GM12878 (cell line): ENCODE measurements around the gene FLII. TPM values are rescaled to one million over a fixed set of nuclear protein-coding genes. Genes with fewer than 3 reads are reported as not detected.
"Not testable (repeated sequence)": the region's sequence is repeated elsewhere in the genome, so short reads cannot be mapped to it uniquely, and the experiment has no call there.

Source experiments
- ATAC-seq: fragments of 200-7000 bp; cut with Tn5 transposase; 3 replicates; pipeline ENCODE4 v1.9.1; 2020; ENCODE audit warnings: mild to moderate bottlenecking, moderate library complexity
- BruUV-seq: library from RNA; stranded (reverse); fragments of 400-500 nt; replicated peaks from 2 replicates; lab custom pipeline; 2021; lab: Mats Ljungman, UMichigan
- CTCF ChIA-PET: fragments of 300-600 bp; sonication (Branson Sonifier 250); formaldehyde crosslinking; extraction: SDS; loops from one replicate; lab custom pipeline; 2021; ENCODE audit warnings: inconsistent platforms; lab: Yijun Ruan, JAX
- POLR2A ChIA-PET: fragments of 350-600 bp; formaldehyde crosslinking; extraction: SDS; loops from one replicate; lab custom pipeline; 2021; ENCODE audit warnings: inconsistent platforms; lab: Charles Lee
- RAD21 ChIA-PET: fragments of 300-600 bp; sonication (Branson Sonifier 250); formaldehyde crosslinking; loops from one replicate; lab custom pipeline; 2023; ENCODE audit warnings: antibody characterized with exemption; ENCODE audit not compliant: unreplicated experiment; lab: Charles Lee
- SMC1A ChIA-PET: fragments of 300-600 bp; sonication (Branson Sonifier 250); formaldehyde crosslinking; loops from one replicate; lab custom pipeline; 2023; ENCODE audit not compliant: unreplicated experiment, uncharacterized antibody; lab: Charles Lee
- DNase-seq: peaks from one replicate; pipeline ENCODE4 v3.0.0-alpha.2; 2011; ENCODE audit warnings: low read depth, low spot score
- FAIRE-seq: peaks from 3 replicates; lab custom pipeline; 2011; peaks lifted over from hg19 to GRCh38; lab: Jason Lieb, UNC
- H2AFZ ChIP-seq: 2 replicates; pipeline ENCODE4 v1.6.0; 2011; ENCODE audit warnings: low read depth, low read length, control low read depth; ENCODE audit not compliant: control insufficient read depth
- H3K27ac ChIP-seq: 2 replicates; pipeline ENCODE4 v1.5.1; 2011; ENCODE audit warnings: control low read depth; ENCODE audit not compliant: control insufficient read depth, insufficient read depth
- H3K27me3 ChIP-seq, 2 experiments: replicated peaks in 1 of 2; 2 replicates each; pipeline versions ENCODE4 v1.6.0 to v1.6.1; 2011; ENCODE audit warnings: low read length in 1 of 2; ENCODE audit not compliant: control insufficient read depth in 2 of 2, insufficient read depth in 2 of 2
- H3K36me3 ChIP-seq, 2 experiments: 2 replicates each; pipeline ENCODE4 v1.5.1; 2011; ENCODE audit warnings: low read length in 1 of 2; ENCODE audit not compliant: control insufficient read depth in 2 of 2, insufficient read depth in 2 of 2
- H3K4me1 ChIP-seq: 2 replicates; pipeline ENCODE4 v1.6.1; 2011; ENCODE audit warnings: mild to moderate bottlenecking, low read length, moderate library complexity, mixed read lengths; ENCODE audit not compliant: control insufficient read depth, insufficient read depth
- H3K4me2 ChIP-seq: 2 replicates; pipeline ENCODE4 v1.6.0; 2011; ENCODE audit warnings: control low read depth; ENCODE audit not compliant: control insufficient read depth, insufficient read depth
- H3K4me3 ChIP-seq: fragments of 200-600 bp; sonication (generic); 2 replicates; pipeline ENCODE4 v1.5.1; 2016
- H3K79me2 ChIP-seq: 2 replicates; pipeline ENCODE4 v1.6.0; 2011; ENCODE audit warnings: low read length; ENCODE audit not compliant: control insufficient read depth, insufficient read depth
- H3K9ac ChIP-seq: 2 replicates; pipeline ENCODE4 v1.8.0; 2011; ENCODE audit warnings: low read length, control low read depth, mixed read lengths; ENCODE audit not compliant: control insufficient read depth, insufficient read depth
- H3K9me3 ChIP-seq: replicated peaks from 3 replicates; pipeline ENCODE4 v1.5.1; 2011; ENCODE audit warnings: mild to moderate bottlenecking, low read length; ENCODE audit not compliant: control insufficient read depth, insufficient read depth
- H4K20me1 ChIP-seq: 2 replicates; pipeline ENCODE4 v1.6.0; 2011; ENCODE audit not compliant: control insufficient read depth, insufficient read depth
- ZZZ3 ChIP-seq: IDR thresholded peaks from 2 replicates; pipeline ENCODE4 v1.6.1; 2011; ENCODE audit warnings: low read depth; ENCODE audit not compliant: control insufficient read depth, insufficient read length
- WGBS: methylation state at CpG from one replicate; pipeline ENCODE4 v1.1.6; 2016; ENCODE audit warnings: low lambda C conversion rate; ENCODE audit not compliant: insufficient replicate concordance, insufficient coverage; ENCODE audit errors: missing lambda C conversion rate; 5-methylcytosine and 5-hydroxymethylcytosine counted together
- in situ Hi-C: fragments of 300-500 bp; cut with MboI; formaldehyde crosslinking; loops from 9 replicates; pipeline ENCODE4 v1.14.3; 2018; ENCODE audit warnings: mixed read lengths
- intact Hi-C: fragments of 100-400 bp; cut with micrococcal nuclease; formaldehyde crosslinking; loops from one replicate; pipeline ENCODE4 v1.14.2; 2022; ENCODE audit not compliant: unreplicated experiment
- polyA plus RNA-seq, 11 experiments: library from polyadenylated mRNA; depleted of rRNA in 4 of 11; unstranded in 6 of 11; stranded (reverse) in 5 of 11; fragments of >200 nt; fragmentation: Nextera tagmentation in 4 of 11; fragmentation: Illumina TruSeq in 1 of 11; extraction: Ambion mirVana in 4 of 11; extraction: Trizol in 1 of 11; gene quantifications; 1 replicate in 1 of 11; 2 replicates in 10 of 11; pipeline versions ENCODE4 v1.2.1 to v1.2.3, GENCODE V29; 2011 to 2016; ENCODE audit warnings: inconsistent platforms in 2 of 11, missing spikeins in 2 of 11, low read depth in 1 of 11
- total RNA-seq, 4 experiments: library from RNA; depleted of rRNA in 3 of 4; stranded (reverse); fragments of >200 nt in 3 of 4; fragmentation: Illumina TruSeq in 1 of 4; extraction: Trizol in 1 of 4; gene quantifications; 2 replicates each; pipeline versions ENCODE4 v1.2.1 to v1.2.3, GENCODE V29; 2013 to 2021
- TF ChIP-seq, protein P1 (sequence below): fragments of 450-650 bp; IDR thresholded peaks from 2 replicates; pipeline ENCODE4 v1.6.1; 2016; ENCODE audit warnings: mild to moderate bottlenecking
- TF ChIP-seq, protein P2 (sequence below): fragments of 450-650 bp; formaldehyde crosslinking; IDR thresholded peaks from 2 replicates; pipeline ENCODE4 v1.5.0; 2022; ENCODE audit warnings: mild to moderate bottlenecking, missing genetic modification characterization
- TF ChIP-seq, protein P3 (sequence below): IDR thresholded peaks from 2 replicates; pipeline ENCODE4 v1.6.1; 2012; ENCODE audit warnings: improper control_type of control experiment, low read depth, low read length; ENCODE audit not compliant: insufficient replicate concordance

The FLII gene
- total and polyA plus RNA-seq, 10 of the 15 experiments (the other 5 are each of a cell fraction or from before 2014, with no cell fraction given) = 22.2 to 200 (median 121) TPM

DNA sequence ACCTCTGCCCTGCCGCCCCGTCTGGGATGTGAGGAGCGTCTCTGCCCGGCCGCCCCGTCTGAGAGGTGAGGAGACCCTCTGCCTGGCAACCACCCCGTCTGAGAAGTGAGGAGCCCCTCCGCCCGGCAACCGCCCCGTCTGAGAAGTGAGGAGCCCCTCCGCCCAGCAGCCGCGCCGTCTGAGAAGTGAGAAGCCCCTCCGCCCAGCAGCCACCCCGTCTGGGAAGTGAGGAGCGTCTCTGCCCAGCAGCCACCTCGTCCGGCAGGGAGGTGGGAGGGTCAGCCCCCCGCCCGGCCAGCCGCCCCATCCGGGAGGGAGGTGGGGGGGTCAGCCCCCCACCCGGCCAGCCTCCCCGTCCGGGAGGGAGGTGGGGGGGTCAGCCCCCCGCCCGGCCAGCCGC is 39.5 kb upstream of the FLII start:
- RAD21 ChIA-PET, H3K9ac ChIP-seq, H3K27me3 ChIP-seq, H3K4me2 ChIP-seq, in situ Hi-C loops, H3K79me2 ChIP-seq, H4K20me1 ChIP-seq, DNase-seq, H3K4me1 ChIP-seq, H3K27ac ChIP-seq, BruUV-seq, POLR2A ChIA-PET, H3K4me3 ChIP-seq, SMC1A ChIA-PET, CTCF ChIA-PET, intact Hi-C loops, H3K9me3 ChIP-seq, FAIRE-seq, H2AFZ ChIP-seq, ATAC-seq: not testable (repeated sequence)
- WGBS = 97% methylated on average over 6 of the region's 30 CpGs
- peaks cover 11 to 28% of the 10 kb centered on the region in 2 experiments for H3K36me3 ChIP-seq

DNA sequence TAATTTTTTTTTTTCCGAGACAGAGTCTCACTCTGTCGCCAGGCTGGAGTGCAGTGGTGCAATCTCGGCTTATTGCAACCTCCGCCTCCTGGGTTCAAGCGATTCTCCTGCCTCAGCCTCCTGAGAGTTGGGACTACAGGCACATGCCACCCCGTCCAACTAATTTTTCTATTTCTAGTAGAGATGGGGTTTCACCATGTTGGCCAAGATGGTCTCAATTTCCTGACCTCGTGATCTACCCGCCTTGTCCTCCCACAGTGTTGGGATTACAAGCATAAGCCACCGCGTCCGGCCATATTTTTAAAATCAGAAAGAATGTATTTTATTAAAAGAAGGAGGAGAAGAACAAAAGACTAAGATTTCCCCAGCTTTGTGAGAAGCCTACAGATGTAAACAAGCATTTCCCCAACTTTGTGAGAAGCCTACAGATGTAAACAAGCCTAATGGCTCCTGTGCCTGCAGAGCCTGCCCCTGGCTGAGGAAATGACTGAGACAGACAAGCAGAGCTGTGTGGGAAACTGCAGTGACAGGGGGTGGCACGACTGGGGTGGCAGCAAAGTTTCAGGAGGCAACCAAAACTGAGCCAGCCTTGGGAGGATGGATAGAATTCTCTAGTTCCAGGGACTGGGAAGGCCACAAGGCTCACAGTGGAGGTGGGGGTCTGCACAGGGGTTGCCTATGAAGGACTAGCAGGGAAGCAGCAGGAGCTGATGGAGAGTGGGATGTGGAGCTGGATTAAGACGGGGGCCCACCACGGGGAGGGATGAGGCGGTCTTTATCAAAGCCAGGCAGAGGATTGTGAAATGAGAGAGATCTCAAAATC is 33.4 kb upstream of the FLII start:
- ATAC-seq (no peak), DNase-seq (no peak), FAIRE-seq (no peak)
- Histone ChIP-seq H3K4me1 (no peaks in the 10 kb centered on the region), H3K4me3 (no peak overlapping the region), H3K27me3 (no peaks in the 10 kb centered on the region), H3K79me2 (no peaks in the 10 kb centered on the region), H2AFZ (no peak overlapping the region), H4K20me1 (no peaks in the 10 kb centered on the region), H3K27ac (no peak overlapping the region), H3K9ac (no peak overlapping the region), H3K36me3 (peaks cover 16 to 30% of the 10 kb centered on the region in 2 experiments), H3K4me2 (no peak overlapping the region), H3K9me3 (no peaks in the 10 kb centered on the region)
- BruUV-seq = no TSS peak
- ChIA-PET SMC1A (no interaction called here), RAD21 (no interaction called here), POLR2A (no interaction called here), CTCF (no interaction called here)
- 92% methylated on average over 15 of the region's 15 CpGs for WGBS
- intact Hi-C loops = no loop called here
- in situ Hi-C loops = no loop called here
- no peak for TF ChIP-seq ZZZ3
- TF ChIP-seq, protein P1, sequence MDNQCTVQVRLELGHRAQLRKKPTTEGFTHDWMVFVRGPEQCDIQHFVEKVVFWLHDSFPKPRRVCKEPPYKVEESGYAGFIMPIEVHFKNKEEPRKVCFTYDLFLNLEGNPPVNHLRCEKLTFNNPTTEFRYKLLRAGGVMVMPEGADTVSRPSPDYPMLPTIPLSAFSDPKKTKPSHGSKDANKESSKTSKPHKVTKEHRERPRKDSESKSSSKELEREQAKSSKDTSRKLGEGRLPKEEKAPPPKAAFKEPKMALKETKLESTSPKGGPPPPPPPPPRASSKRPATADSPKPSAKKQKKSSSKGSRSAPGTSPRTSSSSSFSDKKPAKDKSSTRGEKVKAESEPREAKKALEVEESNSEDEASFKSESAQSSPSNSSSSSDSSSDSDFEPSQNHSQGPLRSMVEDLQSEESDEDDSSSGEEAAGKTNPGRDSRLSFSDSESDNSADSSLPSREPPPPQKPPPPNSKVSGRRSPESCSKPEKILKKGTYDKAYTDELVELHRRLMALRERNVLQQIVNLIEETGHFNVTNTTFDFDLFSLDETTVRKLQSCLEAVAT = no peak
- TF ChIP-seq, protein P2, sequence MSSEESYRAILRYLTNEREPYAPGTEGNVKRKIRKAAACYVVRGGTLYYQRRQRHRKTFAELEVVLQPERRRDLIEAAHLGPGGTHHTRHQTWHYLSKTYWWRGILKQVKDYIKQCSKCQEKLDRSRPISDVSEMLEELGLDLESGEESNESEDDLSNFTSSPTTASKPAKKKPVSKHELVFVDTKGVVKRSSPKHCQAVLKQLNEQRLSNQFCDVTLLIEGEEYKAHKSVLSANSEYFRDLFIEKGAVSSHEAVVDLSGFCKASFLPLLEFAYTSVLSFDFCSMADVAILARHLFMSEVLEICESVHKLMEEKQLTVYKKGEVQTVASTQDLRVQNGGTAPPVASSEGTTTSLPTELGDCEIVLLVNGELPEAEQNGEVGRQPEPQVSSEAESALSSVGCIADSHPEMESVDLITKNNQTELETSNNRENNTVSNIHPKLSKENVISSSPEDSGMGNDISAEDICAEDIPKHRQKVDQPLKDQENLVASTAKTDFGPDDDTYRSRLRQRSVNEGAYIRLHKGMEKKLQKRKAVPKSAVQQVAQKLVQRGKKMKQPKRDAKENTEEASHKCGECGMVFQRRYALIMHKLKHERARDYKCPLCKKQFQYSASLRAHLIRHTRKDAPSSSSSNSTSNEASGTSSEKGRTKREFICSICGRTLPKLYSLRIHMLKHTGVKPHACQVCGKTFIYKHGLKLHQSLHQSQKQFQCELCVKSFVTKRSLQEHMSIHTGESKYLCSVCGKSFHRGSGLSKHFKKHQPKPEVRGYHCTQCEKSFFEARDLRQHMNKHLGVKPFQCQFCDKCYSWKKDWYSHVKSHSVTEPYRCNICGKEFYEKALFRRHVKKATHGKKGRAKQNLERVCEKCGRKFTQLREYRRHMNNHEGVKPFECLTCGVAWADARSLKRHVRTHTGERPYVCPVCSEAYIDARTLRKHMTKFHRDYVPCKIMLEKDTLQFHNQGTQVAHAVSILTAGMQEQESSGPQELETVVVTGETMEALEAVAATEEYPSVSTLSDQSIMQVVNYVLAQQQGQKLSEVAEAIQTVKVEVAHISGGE (CRISPR knock-in tag) = no peak
- TF ChIP-seq, protein P3, sequence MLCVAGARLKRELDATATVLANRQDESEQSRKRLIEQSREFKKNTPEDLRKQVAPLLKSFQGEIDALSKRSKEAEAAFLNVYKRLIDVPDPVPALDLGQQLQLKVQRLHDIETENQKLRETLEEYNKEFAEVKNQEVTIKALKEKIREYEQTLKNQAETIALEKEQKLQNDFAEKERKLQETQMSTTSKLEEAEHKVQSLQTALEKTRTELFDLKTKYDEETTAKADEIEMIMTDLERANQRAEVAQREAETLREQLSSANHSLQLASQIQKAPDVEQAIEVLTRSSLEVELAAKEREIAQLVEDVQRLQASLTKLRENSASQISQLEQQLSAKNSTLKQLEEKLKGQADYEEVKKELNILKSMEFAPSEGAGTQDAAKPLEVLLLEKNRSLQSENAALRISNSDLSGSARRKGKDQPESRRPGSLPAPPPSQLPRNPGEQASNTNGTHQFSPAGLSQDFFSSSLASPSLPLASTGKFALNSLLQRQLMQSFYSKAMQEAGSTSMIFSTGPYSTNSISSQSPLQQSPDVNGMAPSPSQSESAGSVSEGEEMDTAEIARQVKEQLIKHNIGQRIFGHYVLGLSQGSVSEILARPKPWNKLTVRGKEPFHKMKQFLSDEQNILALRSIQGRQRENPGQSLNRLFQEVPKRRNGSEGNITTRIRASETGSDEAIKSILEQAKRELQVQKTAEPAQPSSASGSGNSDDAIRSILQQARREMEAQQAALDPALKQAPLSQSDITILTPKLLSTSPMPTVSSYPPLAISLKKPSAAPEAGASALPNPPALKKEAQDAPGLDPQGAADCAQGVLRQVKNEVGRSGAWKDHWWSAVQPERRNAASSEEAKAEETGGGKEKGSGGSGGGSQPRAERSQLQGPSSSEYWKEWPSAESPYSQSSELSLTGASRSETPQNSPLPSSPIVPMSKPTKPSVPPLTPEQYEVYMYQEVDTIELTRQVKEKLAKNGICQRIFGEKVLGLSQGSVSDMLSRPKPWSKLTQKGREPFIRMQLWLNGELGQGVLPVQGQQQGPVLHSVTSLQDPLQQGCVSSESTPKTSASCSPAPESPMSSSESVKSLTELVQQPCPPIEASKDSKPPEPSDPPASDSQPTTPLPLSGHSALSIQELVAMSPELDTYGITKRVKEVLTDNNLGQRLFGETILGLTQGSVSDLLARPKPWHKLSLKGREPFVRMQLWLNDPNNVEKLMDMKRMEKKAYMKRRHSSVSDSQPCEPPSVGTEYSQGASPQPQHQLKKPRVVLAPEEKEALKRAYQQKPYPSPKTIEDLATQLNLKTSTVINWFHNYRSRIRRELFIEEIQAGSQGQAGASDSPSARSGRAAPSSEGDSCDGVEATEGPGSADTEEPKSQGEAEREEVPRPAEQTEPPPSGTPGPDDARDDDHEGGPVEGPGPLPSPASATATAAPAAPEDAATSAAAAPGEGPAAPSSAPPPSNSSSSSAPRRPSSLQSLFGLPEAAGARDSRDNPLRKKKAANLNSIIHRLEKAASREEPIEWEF = no peak
